ENCODE data around the gene OR5B21. TPM values are rescaled to one million over a fixed set of nuclear protein-coding genes. Genes with fewer than 3 reads are reported as not detected.
A peak's percentile ranks its signal among the peaks of the same experiment; 100 is the strongest.

OR5B21 gene
- polyA plus RNA-seq, 3 donors = 0.12 TPM; not detected in 2

GRCh38 chr11:58524232-58525036 lies 16.5 kb upstream of the OR5B21 start:
- H3K9me3 ChIP-seq (replicated peaks in 1 of 2; ENCODE audit: control insufficient read depth in 1 of 2, insufficient read depth in 1 of 2, low read length in 2 of 2) = no peaks in the 10 kb centered on the region
- peaks cover 19 to 26% of the 10 kb centered on the region in 2 donors for H3K36me3 ChIP-seq (replicated peaks in 1 of 2; ENCODE audit: control insufficient read depth in 1 of 2, insufficient read depth in 2 of 2, low read length in 2 of 2)
- H3K4me2 ChIP-seq (replicated peaks; ENCODE audit: extremely low read depth, low read length, poor library complexity, severe bottlenecking) = peak overlapping the region; percentile 79
- H3K79me2 ChIP-seq (ENCODE audit: insufficient read depth, low read length) = no peaks in the 10 kb centered on the region
- Mint-ChIP-seq H3K9me3 (no peaks in the 10 kb centered on the region), H3K27ac (peak overlapping the region; percentile 74 to 90 (median 84)), H3K36me3 (peaks cover 26 to 30% of the 10 kb centered on the region in 2 donors), H3K4me1 (peaks cover 36% of the 10 kb centered on the region), H3K4me3 (peak overlapping the region; percentile 56 to 82), H3K27me3 (ENCODE audit: low read depth in 3 of 3) (peaks cover 0 to 5% (median 0%) of the 10 kb centered on the region in 3 donors)
- TF ChIP-seq CTCF (IDR thresholded peaks at IDR 0.05) = peak; percentile 96
- H3K27ac ChIP-seq (ENCODE audit: low read depth in 1 of 2, low read length in 2 of 2) = peak overlapping the region; percentile 23 to 66
- intact Hi-C loops (cut with micrococcal nuclease) = no loop called here
- peak; percentile 32 to 66 (median 50) for DNase-seq
- 0% methylated on average over 2 of the region's 7 CpGs for WGBS (ENCODE audit: insufficient coverage)
- no peak overlapping the region for H2AFZ ChIP-seq (ENCODE audit: insufficient read depth, low read depth, low read length, poor library complexity, severe bottlenecking)
- no peak overlapping the region for H3K9ac ChIP-seq (ENCODE audit: insufficient read depth, low read length, poor library complexity, severe bottlenecking)
- H3K27me3 ChIP-seq (ENCODE audit: control insufficient read depth in 2 of 2, insufficient read depth in 2 of 2, low read length in 2 of 2) = no peaks in the 10 kb centered on the region
- peak overlapping the region; percentile 15 to 64 (median 48) for H3K4me3 ChIP-seq (replicated peaks in 1 of 3; ENCODE audit: low read depth in 2 of 3, low read length in 3 of 3)
- H4K20me1 ChIP-seq (ENCODE audit: insufficient read depth, low read length) = peaks cover 7% of the 10 kb centered on the region
- H3K4me1 ChIP-seq (ENCODE audit: control insufficient read depth in 1 of 2, insufficient read depth in 2 of 2, low read length in 2 of 2) = peaks cover 30 to 38% of the 10 kb centered on the region in 2 donors

GRCh38 chr11:58513747-58514367 lies 6.0 kb upstream of the OR5B21 start:
- no peaks in the 10 kb centered on the region for H4K20me1 ChIP-seq (ENCODE audit: insufficient read depth, low read length)
- Mint-ChIP-seq H3K4me1 (peaks cover 1% of the 10 kb centered on the region), H3K9me3 (no peaks in the 10 kb centered on the region), H3K27me3 (ENCODE audit: low read depth in 3 of 3) (peaks cover 3% of the 10 kb centered on the region in 3 donors), H3K36me3 (no peaks in the 10 kb centered on the region), H3K4me3 (no peak overlapping the region), H3K27ac (no peak overlapping the region)
- intact Hi-C loops (cut with micrococcal nuclease) = no loop called here
- H3K27ac ChIP-seq (ENCODE audit: low read depth in 1 of 2, low read length in 2 of 2) = no peak overlapping the region
- no peak overlapping the region for H3K4me2 ChIP-seq (replicated peaks; ENCODE audit: extremely low read depth, low read length, poor library complexity, severe bottlenecking)
- H3K9ac ChIP-seq (ENCODE audit: insufficient read depth, low read length, poor library complexity, severe bottlenecking) = no peak overlapping the region
- WGBS (ENCODE audit: insufficient coverage) = 81% methylated on average over 2 of the region's 5 CpGs
- H3K4me3 ChIP-seq (replicated peaks in 1 of 3; ENCODE audit: low read depth in 2 of 3, low read length in 3 of 3) = no peak overlapping the region
- TF ChIP-seq CTCF (IDR thresholded peaks at IDR 0.05) = peak; percentile 39
- H3K79me2 ChIP-seq (ENCODE audit: insufficient read depth, low read length) = no peaks in the 10 kb centered on the region
- H3K4me1 ChIP-seq (ENCODE audit: control insufficient read depth in 1 of 2, insufficient read depth in 2 of 2, low read length in 2 of 2) = no peaks in the 10 kb centered on the region
- H2AFZ ChIP-seq (ENCODE audit: insufficient read depth, low read depth, low read length, poor library complexity, severe bottlenecking) = no peak overlapping the region
- DNase-seq = peak in 1 of 3 donors; percentile 21
- H3K36me3 ChIP-seq (replicated peaks in 1 of 2; ENCODE audit: control insufficient read depth in 1 of 2, insufficient read depth in 2 of 2, low read length in 2 of 2) = no peaks in the 10 kb centered on the region
- no peaks in the 10 kb centered on the region for H3K27me3 ChIP-seq (ENCODE audit: control insufficient read depth in 2 of 2, insufficient read depth in 2 of 2, low read length in 2 of 2)
- no peaks in the 10 kb centered on the region for H3K9me3 ChIP-seq (replicated peaks in 1 of 2; ENCODE audit: control insufficient read depth in 1 of 2, insufficient read depth in 1 of 2, low read length in 2 of 2)
